Measurements from ENCODE around the gene PITPNM3. TPM values are rescaled to one million over a fixed set of nuclear protein-coding genes. Genes with fewer than 3 reads are reported as not detected.

Gene PITPNM3
- total RNA-seq, 1 donor from 2014 or later: 4.3 TPM

- no peak overlapping the region for H3K4me3 Mint-ChIP-seq
- no peak for DNase-seq (ENCODE audit: extremely low spot score, unreplicated experiment)
- no peaks in the 10 kb centered on the region for H3K27me3 Mint-ChIP-seq
- no peak for TF ChIP-seq CTCF (conservative IDR thresholded peaks at IDR 0.05)
- peaks cover 68% of the 10 kb centered on the region for H3K36me3 Mint-ChIP-seq
- H3K27ac Mint-ChIP-seq: no peak overlapping the region
- peaks cover 13% of the 10 kb centered on the region for H3K9me3 Mint-ChIP-seq
- H3K4me1 Mint-ChIP-seq (ENCODE audit: unreplicated experiment): peaks cover 11% of the 10 kb centered on the region
Observed at GRCh38 chr17:6580625-6581024, 24.3 kb upstream of the PITPNM3 start.

- no peak for DNase-seq (ENCODE audit: extremely low spot score, unreplicated experiment)
- H3K4me3 Mint-ChIP-seq: no peak overlapping the region
- peaks cover 20% of the 10 kb centered on the region for H3K4me1 Mint-ChIP-seq (ENCODE audit: unreplicated experiment)
- no peaks in the 10 kb centered on the region for H3K27me3 Mint-ChIP-seq
- peaks cover 12% of the 10 kb centered on the region for H3K9me3 Mint-ChIP-seq
- H3K36me3 Mint-ChIP-seq: peaks cover 53% of the 10 kb centered on the region
- no peak for TF ChIP-seq CTCF (conservative IDR thresholded peaks at IDR 0.05)
- H3K27ac Mint-ChIP-seq: peak overlapping the region; percentile 52
Observed at GRCh38 chr17:6578491-6578890, 22.1 kb upstream of the PITPNM3 start.

- Mint-ChIP-seq H3K27me3 (no peaks in the 10 kb centered on the region), H3K9me3 (peaks cover 5% of the 10 kb centered on the region), H3K27ac (no peak overlapping the region), H3K4me3 (no peak overlapping the region), H3K36me3 (peaks cover 46% of the 10 kb centered on the region), H3K4me1 (ENCODE audit: unreplicated experiment) (peaks cover 20% of the 10 kb centered on the region)
- DNase-seq (ENCODE audit: extremely low spot score, unreplicated experiment): no peak
- no peak for TF ChIP-seq CTCF (conservative IDR thresholded peaks at IDR 0.05)
Observed at GRCh38 chr17:6577686-6578263, 21.4 kb upstream of the PITPNM3 start.

GRCh38 chr17:6576038-6576785, 19.9 kb upstream of the PITPNM3 start:
- no peak for DNase-seq (ENCODE audit: extremely low spot score, unreplicated experiment)
- no peaks in the 10 kb centered on the region for H3K27me3 Mint-ChIP-seq
- H3K4me3 Mint-ChIP-seq: no peak overlapping the region
- peaks cover 33% of the 10 kb centered on the region for H3K36me3 Mint-ChIP-seq
- TF ChIP-seq CTCF (conservative IDR thresholded peaks at IDR 0.05): no peak
- H3K4me1 Mint-ChIP-seq (ENCODE audit: unreplicated experiment): peaks cover 28% of the 10 kb centered on the region
- no peaks in the 10 kb centered on the region for H3K9me3 Mint-ChIP-seq
- no peak overlapping the region for H3K27ac Mint-ChIP-seq

- DNase-seq (ENCODE audit: extremely low spot score, unreplicated experiment): no peak
- TF ChIP-seq CTCF (conservative IDR thresholded peaks at IDR 0.05): no peak
- peak overlapping the region; percentile 8 for H3K27ac Mint-ChIP-seq
- H3K27me3 Mint-ChIP-seq: no peaks in the 10 kb centered on the region
- H3K9me3 Mint-ChIP-seq: no peaks in the 10 kb centered on the region
- H3K4me3 Mint-ChIP-seq: peak overlapping the region; percentile 45
- peaks cover 35% of the 10 kb centered on the region for H3K4me1 Mint-ChIP-seq (ENCODE audit: unreplicated experiment)
- peaks cover 29% of the 10 kb centered on the region for H3K36me3 Mint-ChIP-seq
Observed at GRCh38 chr17:6575596-6575988, 19.2 kb upstream of the PITPNM3 start.
